Activated CD4-positive, alpha-beta memory T cell treated with anti-CD3 and anti-CD28 coated beads for 36 hours (primary cell): ENCODE results near the gene C1QTNF3. TPM values are rescaled to one million over a fixed set of nuclear protein-coding genes. Genes with fewer than 3 reads are reported as not detected.
A peak's percentile ranks its signal among the peaks of the same experiment; 100 is the strongest.
"Not testable (repeated sequence)": the region's sequence is repeated elsewhere in the genome, so short reads cannot be mapped to it uniquely, and the experiment has no call there.

Source experiments
- CTCF ChIA-PET: fragments of 350-600 bp; sonication (Branson Sonifier 250); formaldehyde crosslinking; loops from one replicate; lab custom pipeline; 2021; ENCODE audit warnings: antibody characterized with exemption, inconsistent platforms; lab: Charles Lee
- POLR2A ChIA-PET: fragments of 350-600 bp; sonication (Branson Sonifier 250); formaldehyde crosslinking; loops from one replicate; lab custom pipeline; 2021; ENCODE audit warnings: antibody characterized with exemption; lab: Charles Lee
- DNase-seq: peaks from one replicate; pipeline ENCODE4 v3.0.0-alpha.2; 2020
- H3K27ac Mint-ChIP-seq: one replicate; pipeline ENCODE4 v1.8.0; 2021; ENCODE audit warnings: mixed read lengths
- H3K27me3 Mint-ChIP-seq: one replicate; pipeline ENCODE4 v1.8.0; 2021; ENCODE audit warnings: mixed read lengths
- H3K36me3 Mint-ChIP-seq: one replicate; pipeline ENCODE4 v1.8.0; 2021; ENCODE audit warnings: mixed read lengths
- H3K4me1 Mint-ChIP-seq: one replicate; pipeline ENCODE4 v1.8.0; 2021; ENCODE audit warnings: low read depth, mixed read lengths
- H3K4me3 Mint-ChIP-seq: one replicate; pipeline ENCODE4 v1.8.0; 2021; ENCODE audit warnings: mild to moderate bottlenecking, mixed read lengths
- H3K9me3 Mint-ChIP-seq: one replicate; pipeline ENCODE4 v1.8.0; 2021; ENCODE audit warnings: mixed read lengths
- intact Hi-C: fragments of 100-400 bp; cut with micrococcal nuclease; formaldehyde crosslinking; loops from one replicate; pipeline ENCODE4 v1.15.1; 2023
- total RNA-seq, 2 experiments: library from RNA; stranded (reverse); gene quantifications; one replicate each; pipeline ENCODE4 v1.2.3, GENCODE V29; 2021

Gene C1QTNF3
- total RNA-seq, 2 experiments from 2014 or later = 2.5 to 2.6 TPM

- no peaks in the 10 kb centered on the region for H3K27me3 Mint-ChIP-seq
- intact Hi-C loops = no loop called here
- no peak overlapping the region for H3K4me3 Mint-ChIP-seq
- no peaks in the 10 kb centered on the region for H3K9me3 Mint-ChIP-seq
- H3K36me3 Mint-ChIP-seq = peaks cover 14% of the 10 kb centered on the region
- H3K27ac Mint-ChIP-seq = no peak overlapping the region
- POLR2A ChIA-PET = no interaction called here
- no peaks in the 10 kb centered on the region for H3K4me1 Mint-ChIP-seq
- CTCF ChIA-PET = no interaction called here
- DNase-seq = no peak
Observed at GRCh38 chr5:34031117-34031516, 11.9 kb downstream of the C1QTNF3 start.

- CTCF ChIA-PET, POLR2A ChIA-PET, DNase-seq, H3K4me1 Mint-ChIP-seq, intact Hi-C loops, H3K9me3 Mint-ChIP-seq, H3K27me3 Mint-ChIP-seq, H3K27ac Mint-ChIP-seq, H3K4me3 Mint-ChIP-seq: not testable (repeated sequence)
- H3K36me3 Mint-ChIP-seq = peaks cover 11% of the 10 kb centered on the region
Observed at GRCh38 chr5:34030585-34030984, 12.4 kb downstream of the C1QTNF3 start.

GRCh38 chr5:34030048-34030447 is 13.0 kb downstream of the C1QTNF3 start:
- no peak for DNase-seq
- H3K4me1 Mint-ChIP-seq = no peaks in the 10 kb centered on the region
- ChIA-PET POLR2A (no interaction called here), CTCF (no interaction called here)
- no peaks in the 10 kb centered on the region for H3K27me3 Mint-ChIP-seq
- H3K4me3 Mint-ChIP-seq = no peak overlapping the region
- no peaks in the 10 kb centered on the region for H3K9me3 Mint-ChIP-seq
- H3K36me3 Mint-ChIP-seq = peaks cover 8% of the 10 kb centered on the region
- intact Hi-C loops = no loop called here
- no peak overlapping the region for H3K27ac Mint-ChIP-seq

GRCh38 chr5:34028349-34028748 is 14.7 kb downstream of the C1QTNF3 start:
- ChIA-PET POLR2A (no interaction called here), CTCF (no interaction called here)
- intact Hi-C loops = loop anchor here (10.0 kb wide), 1 partner anchor 174 kb away; no protein-coding TSS in a partner anchor
- Mint-ChIP-seq H3K27ac (no peak overlapping the region), H3K36me3 (peaks cover 4% of the 10 kb centered on the region), H3K27me3 (no peaks in the 10 kb centered on the region), H3K9me3 (no peaks in the 10 kb centered on the region), H3K4me3 (no peak overlapping the region), H3K4me1 (no peaks in the 10 kb centered on the region)
- DNase-seq = no peak

GRCh38 chr5:34026089-34026761 is 16.8 kb downstream of the C1QTNF3 start:
- ChIA-PET POLR2A (no interaction called here), CTCF (no interaction called here)
- Mint-ChIP-seq H3K27me3 (no peaks in the 10 kb centered on the region), H3K36me3 (peaks cover 3% of the 10 kb centered on the region), H3K4me3 (no peak overlapping the region), H3K9me3 (no peaks in the 10 kb centered on the region), H3K4me1 (peaks cover 17% of the 10 kb centered on the region), H3K27ac (no peak overlapping the region)
- intact Hi-C loops = loop anchor here (10.0 kb wide), 1 partner anchor 171 kb away; no protein-coding TSS in a partner anchor
- DNase-seq = no peak

- POLR2A ChIA-PET = interaction anchor here (1.0 kb wide), 2 partner anchors 15 to 135 kb away, joined by 3 to 5 read pairs; partner anchors contain the start of gene AMACR
- Mint-ChIP-seq H3K27me3 (no peaks in the 10 kb centered on the region), H3K4me1 (peaks cover 23% of the 10 kb centered on the region), H3K27ac (peak overlapping the region; percentile 74), H3K9me3 (no peaks in the 10 kb centered on the region), H3K4me3 (no peak overlapping the region), H3K36me3 (peaks cover 11% of the 10 kb centered on the region)
- DNase-seq = peak; percentile 74
- intact Hi-C loops = loop anchor here (1.0 to 10.0 kb wide), 3 partner anchors 14 to 167 kb away; partner anchors contain the start of gene AMACR
- CTCF ChIA-PET = interaction anchor here (1.0 to 2.4 kb wide), 3 partner anchors 11 to 25 kb away, joined by 3 to 9 read pairs (median 4); partner anchors contain the start of gene AMACR
Observed at GRCh38 chr5:34022121-34022705, 20.8 kb downstream of the C1QTNF3 start.

- ChIA-PET CTCF (interaction anchor here (2.4 kb wide), 1 partner anchor 24 kb away, joined by 9 read pairs; no protein-coding TSS in a partner anchor), POLR2A (interaction anchor here (0.9 to 1.0 kb wide), 2 partner anchors 13 to 136 kb away, joined by 3 to 4 read pairs; partner anchors contain the start of gene AMACR)
- no peak for DNase-seq
- H3K9me3 Mint-ChIP-seq = no peaks in the 10 kb centered on the region
- H3K4me1 Mint-ChIP-seq = peaks cover 23% of the 10 kb centered on the region
- H3K27ac Mint-ChIP-seq = peak overlapping the region; percentile 74
- H3K27me3 Mint-ChIP-seq = no peaks in the 10 kb centered on the region
- intact Hi-C loops = loop anchor here (10.0 kb wide), 1 partner anchor 167 kb away; no protein-coding TSS in a partner anchor
- H3K4me3 Mint-ChIP-seq = no peak overlapping the region
- H3K36me3 Mint-ChIP-seq = peaks cover 11% of the 10 kb centered on the region
Observed at GRCh38 chr5:34021334-34021733, 21.7 kb downstream of the C1QTNF3 start.

- Mint-ChIP-seq H3K4me3 (no peak overlapping the region), H3K36me3 (peaks cover 11% of the 10 kb centered on the region), H3K27me3 (no peaks in the 10 kb centered on the region), H3K4me1 (peaks cover 25% of the 10 kb centered on the region), H3K9me3 (no peaks in the 10 kb centered on the region), H3K27ac (no peak overlapping the region)
- POLR2A ChIA-PET = interaction anchor here (0.9 kb wide), 1 partner anchor 13 kb away, joined by 4 read pairs; the partner anchor contains the start of gene AMACR
- CTCF ChIA-PET = no interaction called here
- intact Hi-C loops = loop anchor here (10.0 kb wide), 1 partner anchor 166 kb away; no protein-coding TSS in a partner anchor
- DNase-seq = no peak
Observed at GRCh38 chr5:34020726-34021125, 22.3 kb downstream of the C1QTNF3 start.

GRCh38 chr5:34017254-34017653 is 25.8 kb downstream of the C1QTNF3 start:
- H3K27ac Mint-ChIP-seq = no peak overlapping the region
- DNase-seq = no peak
- intact Hi-C loops = no loop called here

GRCh38 chr5:34016750-34017149 is 26.3 kb downstream of the C1QTNF3 start:
- DNase-seq = no peak
- Mint-ChIP-seq H3K4me1 (peaks cover 24% of the 10 kb centered on the region), H3K9me3 (peaks cover 6% of the 10 kb centered on the region), H3K4me3 (no peak overlapping the region), H3K36me3 (peaks cover 8% of the 10 kb centered on the region), H3K27me3 (no peaks in the 10 kb centered on the region), H3K27ac (no peak overlapping the region)
- intact Hi-C loops = no loop called here
- ChIA-PET CTCF (interaction anchor here (2.2 kb wide), 1 partner anchor 20 kb away, joined by 5 read pairs; no protein-coding TSS in a partner anchor), POLR2A (no interaction called here)

More at GRCh38 chr5:34017254-34017653, 25.8 kb downstream of the C1QTNF3 start:
- ChIA-PET POLR2A (no interaction called here), CTCF (interaction anchor here (2.2 kb wide), 1 partner anchor 21 kb away, joined by 5 read pairs; no protein-coding TSS in a partner anchor)
- Mint-ChIP-seq H3K27me3 (no peaks in the 10 kb centered on the region), H3K9me3 (peaks cover 6% of the 10 kb centered on the region), H3K36me3 (peaks cover 8% of the 10 kb centered on the region), H3K4me3 (no peak overlapping the region), H3K4me1 (peaks cover 29% of the 10 kb centered on the region)

- peaks cover 8% of the 10 kb centered on the region for H3K36me3 Mint-ChIP-seq
- CTCF ChIA-PET = interaction anchor here (1.4 to 2.2 kb wide), 2 partner anchors 19 to 20 kb away, joined by 5 to 7 read pairs; no protein-coding TSS in a partner anchor
- intact Hi-C loops = no loop called here
- DNase-seq = no peak
- H3K9me3 Mint-ChIP-seq = peaks cover 6% of the 10 kb centered on the region
- POLR2A ChIA-PET = no interaction called here
- no peak overlapping the region for H3K27ac Mint-ChIP-seq
- H3K27me3 Mint-ChIP-seq = no peaks in the 10 kb centered on the region
- H3K4me1 Mint-ChIP-seq = peaks cover 19% of the 10 kb centered on the region
- no peak overlapping the region for H3K4me3 Mint-ChIP-seq
Observed at GRCh38 chr5:34016222-34016621, 26.8 kb downstream of the C1QTNF3 start.
